ENCODE data around the gene TRPV4.

GRCh38 chr12:109844983-109845823 is 12.0 kb upstream of the TRPV4 start:
- no peak for TF ChIP-seq GATA2 (CRISPR knock-in tag; IDR thresholded peaks at IDR 0.05)
- peak; percentile 98 for TF ChIP-seq CTCF (IDR thresholded peaks at IDR 0.05)
- no peak for TF ChIP-seq SIN3A (IDR thresholded peaks at IDR 0.05; ENCODE audit: borderline replicate concordance, low read depth, low read length)
- no peak for TF ChIP-seq MXI1 (IDR thresholded peaks at IDR 0.05; ENCODE audit: low read depth, low read length)
- TF ChIP-seq REST (IDR thresholded peaks at IDR 0.05; ENCODE audit: low read depth, low read length) = no peak
